Activated CD8-positive, alpha-beta memory T cell treated with anti-CD3 and anti-CD28 coated beads for 36 hours (primary cell): ENCODE measurements around the gene CXCR6. TPM values are rescaled to one million over a fixed set of nuclear protein-coding genes. Genes with fewer than 3 reads are reported as not detected.

Source experiments
- CTCF ChIA-PET: fragments of 350-600 bp; sonication (Branson Sonifier 250); formaldehyde crosslinking; loops from one replicate; lab custom pipeline; 2021; ENCODE audit warnings: antibody characterized with exemption; lab: Charles Lee
- POLR2A ChIA-PET: fragments of 350-600 bp; sonication (Branson Sonifier 250); formaldehyde crosslinking; loops from one replicate; lab custom pipeline; 2021; ENCODE audit warnings: antibody characterized with exemption; lab: Charles Lee
- total RNA-seq, 2 experiments: library from RNA; stranded (reverse); gene quantifications; one replicate each; pipeline ENCODE4 v1.2.3, GENCODE V29; 2021

Gene CXCR6
- total RNA-seq, 2 experiments from 2014 or later = 8.0 to 8.8 TPM

DNA sequence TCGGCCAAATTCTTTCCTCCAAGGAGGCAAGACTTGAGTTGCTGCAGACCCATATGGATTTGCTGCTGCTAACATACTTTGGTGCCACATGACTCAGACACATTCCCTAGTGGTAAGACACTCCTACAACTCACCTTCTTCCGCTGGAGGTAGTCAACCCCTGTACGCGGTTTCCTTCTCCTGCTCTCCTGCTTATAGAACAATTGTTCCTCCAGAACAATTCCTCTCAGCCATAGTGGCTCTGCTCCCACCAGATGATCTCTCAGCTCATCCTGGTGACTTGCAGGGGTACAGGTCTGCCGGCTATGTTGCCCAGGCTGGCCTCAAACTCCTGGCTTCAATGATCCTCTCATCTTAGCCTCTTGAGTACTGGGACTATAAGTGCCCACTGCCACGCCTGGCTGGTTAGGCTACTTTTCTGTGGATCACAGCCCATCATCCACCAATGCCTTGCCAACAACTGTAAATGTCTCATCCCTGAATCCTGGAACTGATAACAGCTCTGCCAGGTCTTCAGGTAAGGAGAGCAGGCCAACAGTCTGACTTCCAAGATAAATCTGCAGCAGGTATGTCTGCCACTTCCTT, 2.4 kb upstream of the CXCR6 start:
- ChIA-PET POLR2A (interaction anchor here (0.6 kb wide), 1 partner anchor 142 kb away, joined by 8 read pairs; no protein-coding TSS in a partner anchor), CTCF (interaction anchor here (1.5 to 8.9 kb wide), 2 partner anchors 10 to 139 kb away, joined by 3 to 131 read pairs; no protein-coding TSS in a partner anchor)

DNA sequence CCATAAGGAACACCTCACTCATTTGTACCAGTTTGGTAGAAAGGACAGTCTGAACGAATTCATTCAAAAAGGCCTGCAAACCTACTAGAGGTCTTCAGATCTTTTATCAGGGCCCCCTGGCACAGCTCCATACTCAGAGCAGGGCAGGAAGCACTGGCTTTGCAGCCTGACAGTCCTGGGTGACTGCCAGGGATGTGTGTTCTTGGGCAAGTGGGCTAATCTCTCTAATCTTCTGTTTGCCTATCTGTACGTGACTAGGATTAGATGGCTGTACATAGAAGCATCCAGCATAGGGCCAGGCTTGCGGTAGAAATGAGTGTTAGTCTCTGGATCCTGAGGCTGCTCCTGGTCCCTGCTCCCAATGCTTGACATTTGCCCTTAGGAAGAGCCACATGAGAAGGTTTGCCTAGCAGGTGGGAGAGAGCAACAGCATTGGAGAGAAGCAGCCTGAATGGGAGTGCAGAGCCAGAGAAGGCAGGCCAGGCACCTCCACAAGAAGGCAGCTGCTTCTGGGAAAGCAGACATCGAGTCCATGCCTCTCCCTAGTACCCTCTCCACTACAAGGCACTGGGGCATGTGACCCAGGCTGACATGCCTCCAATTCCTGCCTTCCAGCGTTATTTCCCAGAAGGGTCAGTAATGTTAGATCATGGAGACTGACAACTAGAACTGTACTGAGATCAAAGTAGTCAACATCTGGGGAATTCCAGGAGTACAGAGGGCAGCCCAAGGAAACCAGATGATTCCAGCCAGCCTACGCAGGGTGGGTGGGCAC, 1.0 kb upstream of the CXCR6 start:
- CTCF ChIA-PET = interaction anchor here (1.2 to 8.9 kb wide), 3 partner anchors 136 to 139 kb away, joined by 4 to 131 read pairs (median 14); no protein-coding TSS in a partner anchor
- POLR2A ChIA-PET = interaction anchor here (0.7 to 1.4 kb wide), 3 partner anchors 61 to 236 kb away, joined by 3 to 4 read pairs (median 4); no protein-coding TSS in a partner anchor

- ChIA-PET CTCF (interaction anchor here (2.6 to 3.6 kb wide), 3 partner anchors 15 to 134 kb away, joined by 8 to 15 read pairs (median 15); no protein-coding TSS in a partner anchor), POLR2A (no interaction called here)
Observed at GRCh38 chr3:45944830-45945620, 1.8 kb downstream of the CXCR6 start.

GRCh38 chr3:45946307-45946706, 3.0 kb downstream of the CXCR6 start:
- POLR2A ChIA-PET = no interaction called here
- CTCF ChIA-PET = interaction anchor here (1.8 to 3.6 kb wide), 3 partner anchors 16 to 132 kb away, joined by 5 to 15 read pairs (median 8); no protein-coding TSS in a partner anchor

DNA sequence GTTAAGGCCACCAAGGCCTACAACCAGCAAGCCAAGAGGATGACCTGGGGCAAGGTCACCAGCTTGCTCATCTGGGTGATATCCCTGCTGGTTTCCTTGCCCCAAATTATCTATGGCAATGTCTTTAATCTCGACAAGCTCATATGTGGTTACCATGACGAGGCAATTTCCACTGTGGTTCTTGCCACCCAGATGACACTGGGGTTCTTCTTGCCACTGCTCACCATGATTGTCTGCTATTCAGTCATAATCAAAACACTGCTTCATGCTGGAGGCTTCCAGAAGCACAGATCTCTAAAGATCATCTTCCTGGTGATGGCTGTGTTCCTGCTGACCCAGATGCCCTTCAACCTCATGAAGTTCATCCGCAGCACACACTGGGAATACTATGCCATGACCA, 3.6 kb downstream of the CXCR6 start:
- POLR2A ChIA-PET = no interaction called here

GRCh38 chr3:45947361-45947760, 4.1 kb downstream of the CXCR6 start:
- ChIA-PET POLR2A (interaction anchor here (0.8 kb wide), 1 partner anchor 15 kb away, joined by 3 read pairs; no protein-coding TSS in a partner anchor), CTCF (interaction anchor here (1.3 to 3.6 kb wide), 6 partner anchors 9 to 131 kb away, joined by 3 to 15 read pairs (median 6); no protein-coding TSS in a partner anchor)

More for the DNA sequence above, 3.6 kb downstream of the CXCR6 start:
- CTCF ChIA-PET = interaction anchor here (1.3 to 3.6 kb wide), 5 partner anchors 15 to 132 kb away, joined by 3 to 15 read pairs (median 5); no protein-coding TSS in a partner anchor

GRCh38 chr3:45948311-45948781, 5.1 kb downstream of the CXCR6 start:
- CTCF ChIA-PET = interaction anchor here (1.3 to 1.8 kb wide), 3 partner anchors 10 to 47 kb away, joined by 4 to 6 read pairs (median 5); no protein-coding TSS in a partner anchor

GRCh38 chr3:45948881-45949280, 5.6 kb downstream of the CXCR6 start:
- ChIA-PET POLR2A (no interaction called here), CTCF (interaction anchor here (1.3 kb wide), 1 partner anchor 10 kb away, joined by 6 read pairs; no protein-coding TSS in a partner anchor)

More at GRCh38 chr3:45948311-45948781, 5.1 kb downstream of the CXCR6 start:
- POLR2A ChIA-PET = interaction anchor here (0.8 kb wide), 1 partner anchor 14 kb away, joined by 3 read pairs; no protein-coding TSS in a partner anchor

DNA sequence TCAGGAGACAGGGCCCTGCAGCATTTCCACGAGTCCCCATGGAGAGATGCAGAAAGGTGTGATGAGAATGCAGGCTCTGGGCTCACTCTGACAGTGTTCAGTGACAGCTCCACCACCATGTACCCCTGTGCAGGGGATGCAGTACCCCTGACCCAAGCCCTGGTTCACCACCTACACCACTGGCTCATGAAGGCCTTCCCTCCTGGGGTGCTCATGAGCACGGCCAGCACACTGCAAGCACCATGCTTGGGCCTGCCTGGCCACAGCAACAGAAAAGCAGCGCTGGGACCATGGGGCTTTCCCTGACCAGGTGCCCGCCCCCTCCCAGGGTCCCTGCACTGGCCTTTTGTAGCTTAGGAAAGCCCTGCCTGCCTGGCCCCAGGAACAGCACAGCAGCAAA, 6.2 kb downstream of the CXCR6 start:
- POLR2A ChIA-PET = no interaction called here
- CTCF ChIA-PET = no interaction called here

DNA sequence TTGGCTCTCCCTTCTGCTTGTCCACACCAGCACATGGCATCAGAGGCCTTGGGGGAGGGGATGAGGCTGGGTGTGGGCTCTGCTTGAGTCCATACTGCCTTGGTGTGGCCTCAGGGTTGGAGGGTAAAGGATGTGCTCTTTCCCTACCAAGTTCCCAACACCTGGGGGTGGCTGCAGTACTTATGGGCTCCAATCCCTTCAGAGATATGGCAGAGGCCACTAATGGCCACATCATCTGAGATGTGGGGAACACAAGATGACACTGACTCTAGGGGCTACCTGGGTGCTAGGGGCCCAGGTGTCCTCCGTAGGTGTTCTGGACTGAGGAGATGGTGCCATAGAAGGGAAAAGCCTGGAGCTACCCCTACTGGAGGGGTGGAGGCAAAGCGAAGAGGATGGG, 6.9 kb downstream of the CXCR6 start:
- POLR2A ChIA-PET = interaction anchor here (0.8 to 2.1 kb wide), 3 partner anchors 14 to 43 kb away, joined by 3 to 11 read pairs (median 5); no protein-coding TSS in a partner anchor

DNA sequence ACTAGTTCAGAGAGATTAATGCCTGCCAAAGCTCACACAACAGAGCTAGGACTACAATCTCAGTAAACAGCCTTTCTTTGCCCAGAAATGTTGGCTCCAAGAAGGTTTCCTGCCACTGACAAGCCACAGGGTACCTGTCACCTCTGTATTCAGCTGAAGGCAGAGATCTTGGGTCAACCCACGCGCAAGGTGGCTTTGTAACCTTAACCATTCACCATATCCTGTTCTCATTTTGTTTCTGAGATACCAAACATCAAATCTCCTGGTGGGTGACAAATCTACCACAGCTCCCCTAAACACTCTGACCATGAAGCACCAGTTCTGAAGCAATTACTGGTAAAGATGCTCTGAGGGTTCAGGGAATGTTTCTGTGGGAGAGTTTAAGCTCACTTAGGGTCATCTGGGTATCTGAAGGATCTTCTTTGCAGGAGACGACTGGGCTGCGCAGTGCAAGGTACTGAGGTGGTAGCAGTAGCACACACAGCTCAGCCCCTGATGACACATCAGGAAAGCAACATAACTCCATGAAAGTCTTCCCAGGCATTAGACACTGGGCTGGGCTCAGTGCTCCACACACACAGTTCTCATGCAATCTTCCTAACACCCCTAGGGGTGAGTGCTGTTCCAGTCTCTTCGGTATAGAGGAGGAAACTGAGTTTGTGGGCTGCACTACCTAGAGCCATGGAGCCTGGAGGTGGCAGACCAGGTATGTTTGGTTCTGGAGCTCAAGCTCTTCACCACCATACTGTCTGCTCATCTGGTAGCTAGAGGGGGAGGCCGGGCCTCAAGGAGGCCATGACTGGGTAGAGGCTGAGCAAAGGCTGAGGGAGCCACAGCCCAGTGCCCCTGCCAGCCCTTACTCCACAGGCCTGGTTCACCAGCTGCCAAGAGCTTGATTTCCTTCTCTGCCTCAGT, 7.7 kb downstream of the CXCR6 start:
- ChIA-PET CTCF (interaction anchor here (0.7 to 2.1 kb wide), 8 partner anchors 10 to 128 kb away, joined by 3 to 11 read pairs (median 4); no protein-coding TSS in a partner anchor), POLR2A (interaction anchor here (0.8 to 2.1 kb wide), 4 partner anchors 14 to 419 kb away, joined by 3 to 11 read pairs (median 4); no protein-coding TSS in a partner anchor)

More for the DNA sequence above, 6.9 kb downstream of the CXCR6 start:
- CTCF ChIA-PET = interaction anchor here (1.0 to 2.1 kb wide), 6 partner anchors 11 to 129 kb away, joined by 3 to 11 read pairs (median 4); no protein-coding TSS in a partner anchor

GRCh38 chr3:45951946-45952345, 8.7 kb downstream of the CXCR6 start:
- CTCF ChIA-PET = interaction anchor here (1.7 to 2.1 kb wide), 2 partner anchors 10 to 127 kb away, joined by 6 to 11 read pairs; no protein-coding TSS in a partner anchor
- POLR2A ChIA-PET = interaction anchor here (1.3 to 2.1 kb wide), 3 partner anchors 13 to 418 kb away, joined by 3 to 11 read pairs (median 4); no protein-coding TSS in a partner anchor

- ChIA-PET CTCF (interaction anchor here (2.1 kb wide), 1 partner anchor 10 kb away, joined by 6 read pairs; no protein-coding TSS in a partner anchor), POLR2A (interaction anchor here (2.1 kb wide), 1 partner anchor 12 kb away, joined by 11 read pairs; no protein-coding TSS in a partner anchor)
Observed at GRCh38 chr3:45952456-45952855, 9.2 kb downstream of the CXCR6 start.

DNA sequence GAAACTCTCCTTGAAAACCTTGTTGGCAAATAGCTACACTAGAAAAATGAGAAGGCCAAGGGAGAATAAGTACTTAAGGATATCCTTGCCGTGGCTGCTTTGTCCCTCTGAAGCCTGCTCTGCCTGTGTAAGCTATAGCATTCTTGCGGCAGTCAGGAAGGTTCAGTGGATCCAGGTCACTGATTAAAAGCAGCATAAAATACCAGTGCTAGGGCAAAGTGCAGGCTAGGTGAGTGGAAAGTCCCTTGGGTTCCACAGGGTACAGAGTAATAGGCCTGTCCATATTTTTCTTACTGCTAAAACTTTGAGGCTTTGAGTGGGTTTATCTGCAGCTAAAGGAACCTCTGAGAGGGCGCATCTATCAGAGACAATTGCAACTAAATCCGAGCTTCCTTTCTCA, 10.3 kb downstream of the CXCR6 start:
- ChIA-PET CTCF (interaction anchor here (1.6 kb wide), 1 partner anchor 10 kb away, joined by 5 read pairs; no protein-coding TSS in a partner anchor), POLR2A (no interaction called here)

DNA sequence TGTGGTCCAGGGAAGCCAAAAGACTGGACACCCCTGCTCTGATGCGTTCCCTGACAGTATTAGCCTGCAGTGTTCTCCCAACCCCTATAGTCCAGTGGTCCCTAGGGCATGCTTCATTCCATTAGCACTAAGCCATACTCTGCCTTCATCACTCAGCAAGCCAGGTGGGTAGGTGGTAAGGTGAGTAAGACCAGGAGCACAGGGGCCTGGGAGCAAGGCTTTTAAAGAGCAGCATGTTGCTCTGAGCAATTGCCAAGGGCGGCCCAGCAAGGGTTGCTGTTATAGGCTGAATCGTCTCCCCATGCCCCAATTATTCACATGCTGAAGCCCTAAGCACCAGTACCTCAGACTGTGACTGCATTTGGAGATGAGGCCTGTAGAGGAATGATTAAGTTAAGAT, 11.0 kb downstream of the CXCR6 start:
- ChIA-PET CTCF (interaction anchor here (1.6 kb wide), 1 partner anchor 9 kb away, joined by 5 read pairs; no protein-coding TSS in a partner anchor), POLR2A (no interaction called here)

DNA sequence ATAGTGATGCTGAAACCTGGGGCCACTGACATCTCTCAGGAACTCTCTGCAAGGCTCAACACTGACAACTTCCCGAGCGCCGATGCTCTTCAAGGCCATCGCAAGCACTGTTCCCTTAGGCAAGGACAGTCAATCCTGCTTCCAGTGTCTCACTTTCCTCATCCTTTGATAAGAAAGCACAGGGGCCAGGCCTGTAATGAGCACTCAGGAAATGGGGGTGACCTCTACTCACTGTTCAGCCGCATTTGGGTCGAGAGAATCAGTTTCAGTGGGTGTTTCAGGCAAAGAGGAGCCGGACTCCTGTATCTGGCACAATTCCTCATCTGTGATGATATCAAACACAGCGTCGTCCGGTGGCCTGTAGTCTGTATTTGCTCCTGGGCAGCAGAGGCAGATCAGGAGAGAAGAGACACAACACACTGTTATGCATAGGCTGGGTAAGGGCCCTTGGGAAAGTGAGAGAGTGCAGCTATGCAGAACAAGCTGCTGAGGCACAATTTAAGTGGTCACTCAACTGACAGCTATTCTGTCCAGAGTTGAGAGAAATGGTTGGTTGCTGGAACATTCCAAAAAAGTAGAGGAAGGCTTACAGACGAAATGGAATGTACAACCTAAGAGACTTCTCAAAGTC, 11.9 kb downstream of the CXCR6 start:
- POLR2A ChIA-PET = no interaction called here
- CTCF ChIA-PET = no interaction called here
